Stimulated activated CD8-positive, alpha-beta memory T cell treated with anti-CD3 and anti-CD28 coated beads, Interleukin-4, amount 100 ng/mL, for 4 hours (primary cell): ENCODE data around the gene TAF1A.

Experiments used
- DNase-seq, 2 donors: peaks; one replicate each; pipeline ENCODE4 v3.0.0-alpha.2; 2020; ENCODE audit warnings: low read depth in 2 of 2, low spot score in 1 of 2

The TAF1A gene

GRCh38 chr1:222539951-222540597 lies 49.7 kb downstream of the TAF1A start:
- DNase-seq: no peak

- no peak for DNase-seq
Measured at GRCh38 chr1:222535455-222535854, 54.3 kb downstream of the TAF1A start.

- DNase-seq: no peak
Measured at GRCh38 chr1:222530852-222531251, 58.9 kb downstream of the TAF1A start.

- DNase-seq: no peak
Measured at GRCh38 chr1:222529916-222530315, 59.8 kb downstream of the TAF1A start.

GRCh38 chr1:222529181-222529580 lies 60.6 kb downstream of the TAF1A start:
- no peak for DNase-seq

DNA sequence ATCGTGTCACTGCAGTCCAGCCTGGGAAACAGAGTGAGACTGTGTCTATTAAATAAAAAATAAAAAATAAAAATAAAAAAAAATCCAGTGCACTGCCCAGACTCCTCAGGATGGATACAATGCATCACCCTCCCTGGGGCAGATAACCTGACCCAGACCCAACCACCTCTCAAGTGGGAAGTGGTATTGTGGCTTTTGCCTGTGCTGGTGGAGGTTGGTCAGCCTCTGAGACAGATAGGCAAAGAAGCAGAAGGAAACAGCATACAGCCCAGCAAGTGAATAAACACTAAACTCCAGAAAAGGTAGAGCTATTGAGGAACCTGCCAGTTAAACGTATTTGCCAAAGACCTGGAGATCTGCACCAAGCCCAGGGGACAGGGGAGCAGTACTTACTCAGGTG lies 63.8 kb downstream of the TAF1A start:
- no peak for DNase-seq

- no peak for DNase-seq
Measured at GRCh38 chr1:222523852-222524251, 65.9 kb downstream of the TAF1A start.

DNA sequence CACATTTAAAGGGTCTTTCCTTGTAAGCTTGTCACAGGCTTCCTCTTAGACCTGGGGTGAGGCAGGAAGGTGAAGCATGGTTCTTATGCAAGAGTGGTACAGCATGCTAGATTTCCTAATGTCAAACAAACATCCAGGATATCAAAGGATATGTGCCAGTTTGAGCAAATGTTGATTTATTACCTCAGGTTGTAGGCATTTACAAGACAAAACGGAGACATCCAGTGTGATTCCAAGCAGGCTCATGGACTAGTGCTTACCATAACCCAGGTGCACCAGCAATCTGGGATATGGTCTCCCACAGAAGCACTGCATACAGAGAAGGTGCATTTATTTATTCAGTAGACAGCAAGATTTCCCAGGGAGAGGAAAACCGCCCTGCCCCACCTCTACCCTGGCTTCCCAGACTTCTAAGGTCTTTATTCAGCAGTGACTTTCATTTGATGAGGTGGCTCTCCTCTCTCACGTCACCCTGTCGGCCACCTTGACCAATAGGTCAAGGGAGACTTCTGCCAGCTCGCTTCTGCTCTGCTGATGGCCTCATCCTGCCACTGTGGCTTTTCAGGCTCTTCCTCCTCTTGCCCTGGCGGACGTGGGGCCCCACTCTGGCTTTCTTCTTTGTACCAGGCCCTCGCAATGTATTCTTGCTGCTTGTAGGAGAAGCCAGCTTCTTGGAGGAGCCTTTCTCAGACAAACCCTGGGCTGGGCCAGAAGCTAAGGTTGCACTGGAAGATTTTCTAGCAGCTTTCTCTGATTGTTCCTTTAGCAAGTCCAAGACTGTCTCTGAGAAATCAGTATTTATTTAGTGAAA lies 67.4 kb downstream of the TAF1A start:
- no peak for DNase-seq

GRCh38 chr1:222521299-222522104 lies 68.2 kb downstream of the TAF1A start:
- DNase-seq: no peak
